GM18517 (cell line): ENCODE measurements around the gene TIAM1.

Source experiments
- ATAC-seq: cut with Tn5 transposase; IDR thresholded peaks from one replicate; pipeline ENCODE4 v1.9.1; 2021; ENCODE audit warnings: mild to moderate bottlenecking, moderate library complexity; ENCODE audit not compliant: unreplicated experiment

The TIAM1 gene

DNA sequence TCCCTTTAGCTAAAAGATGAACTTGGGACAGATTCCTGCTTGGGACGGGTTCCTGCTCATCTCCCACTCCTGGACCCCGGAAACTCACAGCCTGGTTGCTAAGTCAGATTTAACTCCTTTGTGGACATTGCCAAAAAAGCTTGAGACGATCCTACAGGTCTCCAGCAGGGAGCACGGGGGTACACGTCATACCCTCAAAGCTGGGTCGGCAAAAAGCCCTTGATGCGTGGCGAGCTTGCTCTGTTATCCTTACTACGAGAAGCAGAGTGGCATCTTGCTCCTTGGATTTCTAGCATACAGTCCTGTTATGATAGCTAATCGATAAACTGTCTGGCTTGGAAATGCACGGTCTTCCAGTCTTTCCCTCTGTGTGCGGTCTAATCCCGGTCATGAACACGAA is 244.9 kb downstream of the TIAM1 start:
- ATAC-seq, result no peak

- ATAC-seq, result no peak
Observed at GRCh38 chr21:31098576-31099005, 245.5 kb downstream of the TIAM1 start.

DNA sequence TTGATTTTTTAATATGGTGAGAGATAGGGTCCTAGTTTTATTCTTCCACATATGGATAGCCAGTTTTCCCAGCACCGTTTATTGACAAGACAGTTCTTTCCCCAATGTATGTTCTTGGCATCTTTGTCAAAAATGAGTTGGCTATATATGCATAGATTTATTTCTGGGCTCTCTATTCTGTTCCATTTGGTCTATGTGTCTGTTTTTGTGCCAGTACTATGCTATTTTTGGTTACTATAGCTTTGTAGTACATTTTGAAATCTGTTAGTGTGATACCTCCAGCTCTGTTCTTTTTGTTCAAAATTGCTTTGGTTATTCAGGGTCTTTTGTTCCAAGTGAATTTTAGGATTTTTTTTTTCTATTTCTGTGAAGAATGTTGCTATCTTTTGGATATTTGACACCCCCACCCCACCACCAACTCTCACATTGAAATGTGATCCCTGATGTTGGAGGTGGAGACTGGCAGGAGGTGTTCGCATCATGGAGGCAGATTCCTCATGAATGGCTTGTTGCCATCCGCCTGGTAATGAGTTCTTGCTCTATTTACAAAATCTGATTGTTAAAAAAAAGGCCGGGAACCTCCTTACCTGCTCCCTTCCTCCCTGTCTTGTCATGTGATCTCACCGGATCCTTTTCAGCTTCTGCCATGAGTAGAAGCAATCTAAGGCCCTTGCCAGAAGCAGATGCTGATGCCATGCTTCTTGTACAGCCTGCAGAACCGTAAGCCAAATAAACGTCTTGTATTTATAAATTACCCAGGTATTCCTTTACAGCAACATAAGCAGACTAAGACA is 251.0 kb downstream of the TIAM1 start:
- ATAC-seq, result no peak

- no peak for ATAC-seq
Observed at GRCh38 chr21:31090376-31090775, 253.7 kb downstream of the TIAM1 start.

GRCh38 chr21:31088474-31088751 is 255.6 kb downstream of the TIAM1 start:
- no peak for ATAC-seq

GRCh38 chr21:31087639-31088473 is 256.2 kb downstream of the TIAM1 start:
- no peak for ATAC-seq

GRCh38 chr21:31084689-31085088 is 259.4 kb downstream of the TIAM1 start:
- ATAC-seq, result no peak

DNA sequence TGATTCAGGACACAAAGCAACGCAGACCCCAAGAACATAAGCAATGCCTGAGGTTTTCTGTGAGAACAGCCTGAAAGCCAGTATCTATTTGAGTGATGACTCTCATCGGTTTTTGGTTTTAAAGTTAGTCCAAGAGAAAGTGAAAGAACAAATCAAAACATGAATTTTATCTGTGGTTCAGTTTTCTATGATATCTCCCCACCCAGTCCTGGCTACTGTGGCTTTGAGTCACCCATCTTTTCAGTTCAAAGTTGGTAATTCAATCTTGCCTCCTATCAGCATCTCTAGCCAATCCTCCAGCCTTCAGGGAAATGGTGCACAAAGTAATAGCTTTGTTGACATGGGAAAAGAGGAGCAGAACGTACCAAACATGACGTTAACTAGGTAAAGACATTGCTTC is 265.3 kb downstream of the TIAM1 start:
- ATAC-seq, result peak; percentile 91

DNA sequence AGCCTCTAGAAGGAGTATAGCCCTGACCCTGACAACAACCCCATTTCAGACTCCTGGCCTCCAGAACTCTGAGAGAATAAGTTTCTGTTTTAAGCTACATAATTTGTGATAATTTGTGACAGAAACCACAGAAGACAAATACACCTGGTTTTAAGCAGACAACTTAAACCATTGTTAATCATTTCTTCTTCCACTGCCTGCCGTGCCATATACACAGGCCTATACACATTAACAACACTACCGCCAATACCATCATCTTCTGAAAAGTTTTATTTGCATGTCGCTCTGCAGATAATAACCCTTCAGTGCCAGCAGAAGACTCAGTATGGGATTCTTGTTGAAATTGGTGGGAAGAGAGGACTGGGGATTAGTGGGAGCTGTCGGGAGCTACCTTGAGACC is 265.8 kb downstream of the TIAM1 start:
- ATAC-seq, result peak; percentile 37

DNA sequence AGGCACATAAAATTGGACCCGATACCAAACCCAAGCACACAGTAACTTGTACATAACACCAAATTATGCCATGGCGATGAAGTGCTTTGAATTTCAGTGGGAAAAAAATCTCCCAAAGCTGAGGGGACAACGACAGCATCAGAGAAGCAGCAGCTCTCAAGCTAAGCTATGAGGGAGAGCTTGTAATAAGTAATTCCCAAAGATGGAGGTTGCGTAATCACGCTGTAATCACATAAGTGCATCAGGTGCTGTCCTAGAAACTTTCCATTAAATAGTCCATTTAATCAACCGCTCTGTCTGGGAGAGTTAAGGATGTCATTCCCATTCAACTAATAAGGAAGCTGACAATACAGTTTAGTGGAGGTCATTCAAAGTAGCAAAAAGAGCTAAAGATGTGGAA is 268.2 kb downstream of the TIAM1 start:
- ATAC-seq, result no peak

DNA sequence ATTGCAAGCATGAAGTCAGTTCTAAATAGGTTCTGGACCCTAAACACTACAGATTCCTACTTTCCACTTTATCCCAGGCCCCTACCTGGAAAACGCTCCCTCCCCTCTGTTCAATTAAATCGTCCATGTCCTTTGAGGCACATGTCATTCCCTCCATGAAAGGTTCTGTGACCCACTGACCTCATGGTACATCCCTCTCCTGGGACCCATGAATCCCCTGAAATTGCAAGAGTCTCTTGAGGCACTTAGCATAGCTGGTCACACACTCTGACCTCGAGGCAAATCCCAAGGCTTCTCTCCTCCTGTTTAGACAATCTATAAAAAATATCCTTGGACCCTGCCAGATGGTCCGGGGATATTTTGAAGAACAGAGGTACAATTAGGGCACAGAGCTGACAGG is 271.5 kb downstream of the TIAM1 start:
- ATAC-seq, result no peak
